ENCODE data around the gene ELOVL6.

Gene ELOVL6

GRCh38 chr4:110184140-110184790 is 14.2 kb downstream of the ELOVL6 start:
- Mint-ChIP-seq H3K4me1 (peaks cover 28% of the 10 kb centered on the region), H3K27ac (peak overlapping the region; percentile 3 to 37 (median 3)), H3K9me3 (no peaks in the 10 kb centered on the region), H3K36me3 (ENCODE audit: low read depth) (peaks cover 24% of the 10 kb centered on the region), H3K4me3 (no peak overlapping the region), H3K27me3 (ENCODE audit: low read depth) (no peaks in the 10 kb centered on the region)
- no peak for TF ChIP-seq CTCF (IDR thresholded peaks at IDR 0.05; ENCODE audit: unreplicated experiment in 3 of 3)

- H3K4me3 Mint-ChIP-seq, result no peak overlapping the region
- TF ChIP-seq CTCF (IDR thresholded peaks at IDR 0.05; ENCODE audit: unreplicated experiment in 3 of 3), result no peak
- no peaks in the 10 kb centered on the region for H3K27me3 Mint-ChIP-seq (ENCODE audit: low read depth)
- H3K4me1 Mint-ChIP-seq, result peaks cover 28% of the 10 kb centered on the region
- H3K27ac Mint-ChIP-seq, result peak overlapping the region in 1 of 3 experiments; percentile 40
- no peaks in the 10 kb centered on the region for H3K9me3 Mint-ChIP-seq
- peaks cover 25% of the 10 kb centered on the region for H3K36me3 Mint-ChIP-seq (ENCODE audit: low read depth)
Observed at GRCh38 chr4:110183643-110184042, 14.8 kb downstream of the ELOVL6 start.

GRCh38 chr4:110183058-110183457 is 15.4 kb downstream of the ELOVL6 start:
- Mint-ChIP-seq H3K4me3 (no peak overlapping the region), H3K36me3 (ENCODE audit: low read depth) (peaks cover 30% of the 10 kb centered on the region), H3K4me1 (peaks cover 26% of the 10 kb centered on the region), H3K27ac (peak overlapping the region in 1 of 3 experiments; percentile 40), H3K9me3 (no peaks in the 10 kb centered on the region), H3K27me3 (ENCODE audit: low read depth) (no peaks in the 10 kb centered on the region)
- no peak for TF ChIP-seq CTCF (IDR thresholded peaks at IDR 0.05; ENCODE audit: unreplicated experiment in 3 of 3)

GRCh38 chr4:110181890-110182289 is 16.5 kb downstream of the ELOVL6 start:
- TF ChIP-seq CTCF (IDR thresholded peaks at IDR 0.05; ENCODE audit: unreplicated experiment in 3 of 3), result no peak
- Mint-ChIP-seq H3K9me3 (no peaks in the 10 kb centered on the region), H3K36me3 (ENCODE audit: low read depth) (peaks cover 36% of the 10 kb centered on the region), H3K4me1 (peaks cover 22% of the 10 kb centered on the region), H3K27me3 (ENCODE audit: low read depth) (no peaks in the 10 kb centered on the region), H3K27ac (peak overlapping the region in 1 of 3 experiments; percentile 24), H3K4me3 (no peak overlapping the region)

- Mint-ChIP-seq H3K4me1 (peaks cover 6% of the 10 kb centered on the region), H3K36me3 (ENCODE audit: low read depth) (peaks cover 37% of the 10 kb centered on the region), H3K27ac (no peak overlapping the region), H3K4me3 (no peak overlapping the region), H3K27me3 (ENCODE audit: low read depth) (no peaks in the 10 kb centered on the region), H3K9me3 (no peaks in the 10 kb centered on the region)
- no peak for TF ChIP-seq CTCF (IDR thresholded peaks at IDR 0.05; ENCODE audit: unreplicated experiment in 3 of 3)
Observed at GRCh38 chr4:110175634-110176033, 22.8 kb downstream of the ELOVL6 start.

- no peaks in the 10 kb centered on the region for H3K27me3 Mint-ChIP-seq (ENCODE audit: low read depth)
Observed at GRCh38 chr4:110172972-110173371, 25.4 kb downstream of the ELOVL6 start.

More at GRCh38 chr4:110172972-110173371, 25.4 kb downstream of the ELOVL6 start:
- H3K27ac Mint-ChIP-seq, result peak overlapping the region in 2 of 3 experiments; percentile 20 to 56
- TF ChIP-seq CTCF (IDR thresholded peaks at IDR 0.05; ENCODE audit: unreplicated experiment in 3 of 3), result no peak
- no peaks in the 10 kb centered on the region for H3K9me3 Mint-ChIP-seq
- no peak overlapping the region for H3K4me3 Mint-ChIP-seq
- peaks cover 13% of the 10 kb centered on the region for H3K4me1 Mint-ChIP-seq
- H3K36me3 Mint-ChIP-seq (ENCODE audit: low read depth), result peaks cover 31% of the 10 kb centered on the region
